CD4-positive, alpha-beta T cell (primary cell): ENCODE results near the gene DUSP19. TPM values are rescaled to one million over a fixed set of nuclear protein-coding genes. Genes with fewer than 3 reads are reported as not detected.

Experiments
- ATAC-seq: fragments of 200-7000 bp; cut with Tn5 transposase; one replicate; pipeline ENCODE4 v1.10.0; 2022; ENCODE audit warnings: mild to moderate bottlenecking; ENCODE audit not compliant: poor library complexity
- CTCF ChIA-PET: fragments of 350-600 bp; sonication (Branson Sonifier 250); formaldehyde crosslinking; loops from one replicate; lab custom pipeline; 2021; ENCODE audit warnings: antibody characterized with exemption, inconsistent platforms; lab: Charles Lee
- POLR2A ChIA-PET: fragments of 350-600 bp; sonication (Branson Sonifier 250); formaldehyde crosslinking; loops from one replicate; lab custom pipeline; 2021; ENCODE audit warnings: antibody characterized with exemption, inconsistent platforms; lab: Charles Lee
- DNase-seq, 14 experiments: peaks; one replicate each; pipeline ENCODE4 v3.0.0-alpha.2; 2013 to 2020; ENCODE audit warnings: mixed read lengths in 2 of 14
- H3K27ac ChIP-seq, 2 donors: one replicate each; pipeline versions ENCODE4 v1.5.1 to v1.7.0; 2013; ENCODE audit warnings: low read length in 2 of 2, low read depth in 1 of 2, mild to moderate bottlenecking in 1 of 2
- H3K27me3 ChIP-seq, 2 experiments: 1 replicate in 1 of 2; 2 replicates in 1 of 2; pipeline versions ENCODE4 v1.6.1 to v1.7.0; 2013; ENCODE audit warnings: low read length in 2 of 2, control low read depth in 1 of 2, mild to moderate bottlenecking in 1 of 2, moderate library complexity in 1 of 2; ENCODE audit not compliant: insufficient read depth in 2 of 2, control insufficient read depth in 1 of 2
- H3K36me3 ChIP-seq: one replicate; pipeline ENCODE4 v1.6.1; 2013; ENCODE audit warnings: low read length, control low read depth; ENCODE audit not compliant: insufficient read depth
- H3K4me1 ChIP-seq: one replicate; pipeline ENCODE4 v1.6.1; 2013; ENCODE audit warnings: low read length, control low read depth; ENCODE audit not compliant: insufficient read depth
- H3K4me3 ChIP-seq: one replicate; pipeline ENCODE4 v1.5.1; 2013; ENCODE audit warnings: mild to moderate bottlenecking, low read length, moderate library complexity
- H3K9me3 ChIP-seq, 2 experiments: 1 replicate in 1 of 2; 2 replicates in 1 of 2; pipeline versions ENCODE4 v1.6.1 to v1.7.0; 2013; ENCODE audit warnings: low read length in 2 of 2, mild to moderate bottlenecking in 2 of 2, control low read depth in 1 of 2, moderate library complexity in 1 of 2; ENCODE audit not compliant: control insufficient read depth in 1 of 2, insufficient read depth in 1 of 2
- H3K27ac Mint-ChIP-seq: one replicate; pipeline ENCODE4 v1.8.0; 2020; ENCODE audit warnings: mixed read lengths
- H3K27me3 Mint-ChIP-seq: one replicate; pipeline ENCODE4 v1.8.0; 2021; ENCODE audit warnings: mixed read lengths
- H3K36me3 Mint-ChIP-seq: one replicate; pipeline ENCODE4 v1.8.0; 2021; ENCODE audit warnings: low read depth, mixed read lengths
- H3K4me1 Mint-ChIP-seq: one replicate; pipeline ENCODE4 v1.8.0; 2021; ENCODE audit warnings: low read depth, mixed read lengths
- H3K4me3 Mint-ChIP-seq: one replicate; pipeline ENCODE4 v1.8.0; 2020; ENCODE audit warnings: mild to moderate bottlenecking, mixed read lengths
- H3K9me3 Mint-ChIP-seq: one replicate; pipeline ENCODE4 v1.8.0; 2020; ENCODE audit warnings: mixed read lengths
- CTCF ChIP-seq: fragments of 200-600 bp; IDR thresholded peaks from one replicate; pipeline ENCODE4 v1.8.0; 2022; ENCODE audit warnings: antibody characterized with exemption, mild to moderate bottlenecking
- intact Hi-C, 2 experiments: fragments of 100-400 bp; cut with DNase I in 1 of 2; cut with micrococcal nuclease in 1 of 2; formaldehyde crosslinking; loops; one replicate each; pipeline versions ENCODE4 v1.15.1 to v1.9.0; 2023 to 2025; cut with DNase I, micrococcal nuclease
- total RNA-seq, 174 experiments: library from RNA in 2 of 174; stranded (reverse) in 2 of 174; gene quantifications; one replicate each; pipeline ENCODE4 v1.2.3 and lab custom pipeline; 2021 to 2026

Gene DUSP19
- total RNA-seq, 2 experiments from 2014 or later: 0.14 to 0.50 TPM

GRCh38 chr2:183112577-183112976 lies 34.0 kb downstream of the DUSP19 start:
- peaks cover 0 to under 1% of the 10 kb centered on the region in 2 experiments for H3K27me3 ChIP-seq
- H3K36me3 ChIP-seq: no peaks in the 10 kb centered on the region
- ATAC-seq (no peak), DNase-seq (no peak)
- H3K4me1 ChIP-seq: no peaks in the 10 kb centered on the region
- H3K27ac ChIP-seq: no peak overlapping the region
- no peak overlapping the region for H3K4me3 ChIP-seq
- Mint-ChIP-seq H3K9me3 (no peaks in the 10 kb centered on the region), H3K36me3 (no peaks in the 10 kb centered on the region), H3K27ac (no peak overlapping the region), H3K4me3 (no peak overlapping the region), H3K4me1 (no peaks in the 10 kb centered on the region), H3K27me3 (peaks cover 26% of the 10 kb centered on the region)
- no peaks in the 10 kb centered on the region for H3K9me3 ChIP-seq
- TF ChIP-seq CTCF: no peak
- intact Hi-C loops: no loop called here
- ChIA-PET POLR2A (no interaction called here), CTCF (no interaction called here)

- no peak overlapping the region for H3K27ac ChIP-seq
- ChIA-PET POLR2A (no interaction called here), CTCF (no interaction called here)
- ATAC-seq (no peak), DNase-seq (no peak)
- intact Hi-C loops: no loop called here
- peaks cover 0 to 4% of the 10 kb centered on the region in 2 experiments for H3K27me3 ChIP-seq
- Mint-ChIP-seq H3K4me1 (no peaks in the 10 kb centered on the region), H3K4me3 (no peak overlapping the region), H3K27me3 (peaks cover 34% of the 10 kb centered on the region), H3K27ac (no peak overlapping the region), H3K9me3 (no peaks in the 10 kb centered on the region), H3K36me3 (no peaks in the 10 kb centered on the region)
- H3K4me3 ChIP-seq: no peak overlapping the region
- no peak for TF ChIP-seq CTCF
- no peaks in the 10 kb centered on the region for H3K4me1 ChIP-seq
- no peaks in the 10 kb centered on the region for H3K36me3 ChIP-seq
- no peaks in the 10 kb centered on the region for H3K9me3 ChIP-seq
Measured at GRCh38 chr2:183113630-183114029, 35.1 kb downstream of the DUSP19 start.

GRCh38 chr2:183117226-183117625 lies 38.7 kb downstream of the DUSP19 start:
- Histone ChIP-seq H3K4me3 (no peak overlapping the region), H3K9me3 (no peaks in the 10 kb centered on the region), H3K27ac (no peak overlapping the region), H3K36me3 (no peaks in the 10 kb centered on the region), H3K4me1 (no peaks in the 10 kb centered on the region), H3K27me3 (peaks cover 0 to 4% of the 10 kb centered on the region in 2 experiments)
- Mint-ChIP-seq H3K9me3 (no peaks in the 10 kb centered on the region), H3K36me3 (no peaks in the 10 kb centered on the region), H3K4me1 (no peaks in the 10 kb centered on the region), H3K4me3 (no peak overlapping the region), H3K27ac (no peak overlapping the region), H3K27me3 (peaks cover 34% of the 10 kb centered on the region)
- ChIA-PET POLR2A (no interaction called here), CTCF (no interaction called here)
- TF ChIP-seq CTCF: no peak
- no peak for DNase-seq
- ATAC-seq: no peak
- intact Hi-C loops: no loop called here
